D341Med (cell line): ENCODE data around the gene TBC1D8.
A peak's percentile ranks its signal among the peaks of the same experiment; 100 is the strongest.

Experiments used
- DNase-seq: peaks from one replicate; pipeline ENCODE4 v3.0.0; 2012; ENCODE audit warnings: low spot score

TBC1D8 gene

DNA sequence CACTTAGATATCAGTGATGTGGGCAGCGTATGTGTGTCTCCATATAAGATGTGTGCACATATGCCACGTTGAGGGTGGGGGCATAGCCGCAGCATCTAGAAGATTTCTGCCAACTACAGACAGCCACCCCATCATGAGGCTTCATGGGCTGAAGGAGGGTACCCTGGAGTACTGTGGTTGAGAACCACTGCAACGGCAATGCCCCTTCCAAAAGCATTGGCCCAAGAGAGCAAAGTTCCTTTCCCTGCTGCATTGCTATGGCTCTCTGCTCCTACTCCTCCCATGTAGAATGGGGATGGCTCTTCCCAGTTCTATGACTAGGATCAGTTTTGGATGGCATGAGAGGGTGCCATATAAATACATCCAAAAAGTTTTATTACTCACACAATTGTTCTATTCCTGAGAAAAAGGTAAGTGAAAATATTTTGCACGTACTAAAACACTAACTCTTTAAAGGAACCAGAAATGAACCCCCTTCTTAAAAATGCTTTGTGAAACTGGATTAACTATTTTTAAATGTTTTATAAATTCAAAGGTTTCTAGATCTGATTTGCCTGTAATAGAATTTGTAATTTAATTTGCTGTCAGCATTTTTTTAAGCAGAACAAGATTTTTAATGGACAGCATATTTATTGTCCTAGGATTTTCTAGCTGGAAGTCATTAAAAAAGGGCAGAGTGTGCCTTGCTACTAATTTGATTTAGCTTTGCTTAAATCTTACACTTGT lies 153.5 kb downstream of the TBC1D8 start:
- no peak for DNase-seq

DNA sequence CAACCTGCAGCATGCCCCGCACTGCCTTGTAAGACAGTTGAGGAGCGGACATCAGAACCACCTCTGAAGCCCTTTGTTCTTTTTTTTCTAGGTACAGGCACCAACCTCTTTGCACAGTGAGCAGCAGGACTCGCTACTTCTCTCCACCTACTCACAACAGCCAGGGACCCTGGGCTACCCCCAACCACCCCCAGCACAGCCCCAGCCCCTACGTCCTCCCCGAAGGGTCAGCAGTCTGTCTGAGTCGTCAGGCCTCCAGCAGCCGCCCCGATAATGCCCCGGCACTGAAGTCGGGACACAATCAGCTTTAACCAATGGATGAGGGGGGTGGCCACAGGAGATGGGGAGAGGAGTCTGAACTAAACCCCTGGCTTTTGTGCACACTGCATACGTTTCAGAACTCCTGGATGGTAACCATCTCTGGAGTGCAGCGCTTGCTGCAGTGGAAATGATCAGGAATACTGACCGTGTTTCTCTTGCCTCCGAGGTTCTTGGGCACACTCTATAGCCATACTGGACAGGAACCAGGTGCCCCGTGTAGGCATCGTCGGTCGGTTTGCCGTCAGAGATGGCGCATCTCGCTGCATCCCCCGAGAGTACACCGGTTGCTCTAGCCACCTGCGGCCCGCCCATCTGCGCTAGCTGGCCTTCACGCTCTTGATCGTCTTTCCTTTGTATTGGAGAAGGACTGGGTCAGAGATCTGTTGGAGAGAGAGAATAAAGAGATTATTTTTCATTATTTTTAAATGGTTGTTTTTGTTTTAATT lies 155.7 kb downstream of the TBC1D8 start:
- DNase-seq, result no peak

DNA sequence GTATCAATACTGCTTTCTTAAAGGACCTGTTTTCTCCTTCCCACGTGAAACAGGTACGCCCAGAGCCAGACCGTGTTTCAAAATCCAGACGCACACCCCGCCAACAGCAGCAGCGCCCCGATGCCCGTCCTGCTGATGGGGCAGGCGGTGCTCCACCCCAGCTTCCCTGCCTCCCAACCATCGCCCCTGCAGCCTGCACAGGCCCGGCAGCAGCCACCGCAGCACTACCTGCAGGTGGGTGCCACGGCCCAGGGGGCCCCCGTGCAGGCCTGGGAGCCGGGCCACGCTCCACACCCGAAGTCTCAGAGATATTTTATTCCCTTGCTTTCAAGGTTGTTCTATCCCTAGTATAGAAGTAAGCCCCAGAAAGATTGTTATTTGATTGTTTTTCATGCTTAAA lies 157.9 kb downstream of the TBC1D8 start:
- no peak for DNase-seq

- DNase-seq, result no peak
These were observed 158.9 kb downstream of the TBC1D8 start for GRCh38 chr2:100992262-100992661.

GRCh38 chr2:100991404-100991773 lies 159.8 kb downstream of the TBC1D8 start:
- no peak for DNase-seq

- no peak for DNase-seq
These were observed 160.4 kb downstream of the TBC1D8 start for GRCh38 chr2:100990650-100991403.

DNA sequence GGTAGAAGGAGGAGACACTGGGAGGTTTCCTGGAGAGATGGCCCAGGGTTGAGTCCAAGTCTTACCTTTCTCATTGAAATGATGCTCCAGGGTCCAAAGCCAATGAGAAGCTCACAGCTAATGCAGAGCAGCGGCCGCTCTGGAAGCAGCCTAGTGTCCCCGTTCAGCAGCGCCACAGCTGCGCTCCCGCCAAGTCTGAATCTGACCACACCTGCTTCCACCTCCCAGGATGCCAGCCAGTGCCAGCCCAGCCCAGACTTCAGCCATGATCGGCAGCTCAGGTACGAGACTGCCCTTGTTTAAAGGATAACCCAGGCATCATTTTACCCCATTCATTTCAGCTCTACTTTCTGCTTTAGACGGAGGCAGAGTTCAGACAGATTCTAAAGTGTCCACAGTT lies 161.0 kb downstream of the TBC1D8 start:
- DNase-seq, result no peak

DNA sequence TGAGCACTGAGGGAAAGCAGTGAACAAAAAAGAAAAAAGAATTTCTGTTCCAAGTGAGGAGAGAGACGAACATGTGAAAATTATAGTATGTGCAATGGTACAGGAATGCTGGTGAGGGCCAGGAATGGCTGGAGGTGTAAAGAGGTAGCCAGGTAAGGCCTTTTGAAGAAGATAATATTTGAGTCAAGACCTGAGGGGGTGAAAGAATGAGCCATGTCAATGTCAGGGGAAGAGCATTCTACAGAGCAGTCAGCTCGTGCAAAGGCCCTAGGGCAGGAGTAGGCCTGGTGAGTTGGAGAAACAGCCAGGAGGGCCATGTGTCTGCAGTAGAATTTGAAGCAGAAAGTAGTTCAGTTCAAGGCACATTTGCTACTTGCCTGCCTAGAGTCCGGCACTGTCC lies 161.5 kb downstream of the TBC1D8 start:
- DNase-seq, result no peak

DNA sequence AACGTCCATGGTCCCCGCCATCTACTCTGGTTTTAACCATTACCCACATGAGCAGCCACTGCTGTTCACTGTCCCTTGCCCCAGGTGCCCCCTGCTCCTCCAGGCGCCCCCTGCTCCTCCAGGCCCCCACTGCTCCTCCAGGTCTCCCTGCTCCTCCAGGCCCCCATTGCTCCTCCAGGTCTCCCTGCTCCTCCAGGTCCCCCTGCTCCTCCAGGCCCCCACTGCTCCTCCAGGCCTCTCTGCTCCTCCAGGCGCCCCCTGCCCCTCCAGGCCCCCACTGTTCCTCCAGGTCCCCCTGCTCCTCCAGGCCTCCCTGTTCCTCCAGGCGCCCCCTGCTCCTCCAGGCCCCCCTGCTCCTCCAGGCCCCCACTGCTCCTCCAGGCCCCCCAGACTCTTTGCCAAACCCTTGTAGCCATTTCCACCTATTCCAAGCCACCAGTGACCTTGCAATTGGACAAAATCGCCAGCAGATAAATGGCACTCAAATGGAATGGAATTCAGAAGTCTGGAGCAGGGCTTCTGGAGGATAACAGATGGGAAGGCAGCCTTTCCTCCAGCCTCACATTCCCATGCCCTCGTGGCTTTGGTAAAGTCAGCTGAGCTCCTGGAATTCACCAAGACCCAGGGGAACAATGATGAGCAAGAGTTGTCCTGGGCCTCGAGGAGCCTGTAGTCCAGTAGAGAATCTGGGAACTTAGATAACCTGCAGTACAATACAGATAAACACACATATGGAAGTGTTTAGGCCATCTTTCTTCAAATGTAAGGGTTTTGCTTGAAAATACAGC lies 162.4 kb downstream of the TBC1D8 start:
- no peak for DNase-seq

DNA sequence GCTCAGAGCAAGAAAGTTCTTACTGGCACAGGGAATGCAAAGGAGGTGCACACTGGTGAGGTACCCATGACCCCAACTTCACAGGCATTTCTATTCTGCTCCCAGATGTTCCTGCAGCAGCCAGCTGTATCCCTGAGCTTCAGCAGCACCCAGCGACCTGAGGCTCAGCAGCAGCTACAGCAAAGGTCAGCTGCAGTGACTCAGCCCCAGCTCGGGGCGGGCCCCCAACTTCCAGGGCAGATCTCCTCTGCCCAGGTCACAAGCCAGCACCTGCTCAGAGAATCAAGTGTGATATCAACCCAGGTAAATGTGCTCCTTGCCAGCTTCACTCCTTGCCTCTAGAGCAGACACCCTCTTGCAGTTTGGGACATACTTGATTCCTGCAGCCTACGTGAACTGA lies 163.2 kb downstream of the TBC1D8 start:
- DNase-seq, result no peak

GRCh38 chr2:100987536-100987935 lies 163.6 kb downstream of the TBC1D8 start:
- no peak for DNase-seq

- no peak for DNase-seq
These were observed 165.0 kb downstream of the TBC1D8 start for GRCh38 chr2:100986157-100986556.

DNA sequence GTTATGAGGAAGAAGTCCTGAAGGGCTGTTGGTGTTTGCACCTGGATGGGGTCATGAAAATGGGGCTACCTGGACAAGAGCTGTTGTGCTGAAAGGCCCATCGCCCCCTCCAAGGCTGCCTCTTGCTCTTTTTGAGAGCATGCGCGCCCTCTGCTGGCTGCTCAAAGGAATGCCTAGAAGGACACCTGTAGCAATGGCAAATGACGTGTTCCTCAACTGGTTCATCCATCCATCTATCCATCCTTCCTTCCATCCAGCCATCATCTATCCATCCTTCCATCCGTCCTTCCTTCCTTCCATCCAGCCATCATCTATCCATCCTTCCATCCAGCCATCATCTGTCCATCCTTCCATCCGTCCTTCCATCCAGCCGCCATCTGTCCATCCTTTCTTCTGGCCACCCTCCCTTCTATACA lies 166.3 kb downstream of the TBC1D8 start:
- peak; percentile 79 for DNase-seq

DNA sequence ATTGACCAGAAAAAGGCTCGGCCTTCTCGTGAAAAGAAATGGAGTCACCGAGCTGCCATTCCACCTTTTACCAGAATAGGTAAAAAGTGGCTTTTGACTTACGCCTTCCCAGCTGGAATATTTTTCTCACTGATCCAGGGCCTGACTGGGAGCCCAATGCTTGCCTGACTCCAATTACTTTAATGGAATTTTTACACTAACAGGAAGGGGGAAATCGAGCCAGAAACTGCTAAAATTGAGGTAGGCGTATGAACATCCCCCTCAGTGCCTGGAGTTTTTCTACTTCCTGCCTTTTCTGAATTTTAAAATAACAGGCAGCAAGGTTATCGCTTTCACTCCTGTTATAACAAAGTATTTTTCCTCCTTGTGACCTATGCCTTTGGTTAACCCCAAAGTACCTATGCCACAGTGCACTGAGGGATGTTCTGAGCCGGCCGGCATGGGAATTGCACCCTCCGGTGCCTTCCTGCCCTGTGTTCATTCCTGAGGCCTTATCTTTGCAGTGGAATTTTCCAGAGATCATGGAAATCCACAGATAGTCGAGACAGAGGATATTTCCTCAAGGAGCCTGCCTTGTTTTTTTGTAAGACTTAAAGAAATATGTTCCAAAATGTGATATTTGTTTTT lies 167.4 kb downstream of the TBC1D8 start:
- no peak for DNase-seq

GRCh38 chr2:100983201-100983600 lies 168.0 kb downstream of the TBC1D8 start:
- DNase-seq, result no peak

- no peak for DNase-seq
These were observed 168.7 kb downstream of the TBC1D8 start for GRCh38 chr2:100982431-100982861.

DNA sequence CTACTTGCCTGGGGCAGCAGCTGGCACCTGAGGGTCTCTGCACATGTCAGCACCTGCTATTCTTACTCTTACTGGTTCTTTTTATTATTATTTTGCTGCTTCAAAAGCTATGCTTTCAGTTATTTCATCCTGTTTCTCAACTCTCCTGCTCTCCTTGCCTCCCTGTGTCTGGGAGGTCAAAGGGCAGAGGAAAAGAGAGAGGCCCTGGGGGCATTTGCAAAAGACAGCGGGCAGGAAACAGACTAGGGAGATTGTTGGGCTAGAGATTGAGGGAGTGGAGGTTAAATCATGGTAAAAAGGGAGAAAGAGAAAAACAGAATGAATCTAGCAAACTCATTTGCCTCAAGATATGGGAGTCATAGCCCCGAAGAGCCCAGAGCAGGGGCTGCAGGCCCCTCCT lies 170.2 kb downstream of the TBC1D8 start:
- DNase-seq, result no peak

- no peak for DNase-seq
These were observed 171.1 kb downstream of the TBC1D8 start for GRCh38 chr2:100980046-100980445.

GRCh38 chr2:100978582-100979191 lies 172.5 kb downstream of the TBC1D8 start:
- DNase-seq, result no peak

DNA sequence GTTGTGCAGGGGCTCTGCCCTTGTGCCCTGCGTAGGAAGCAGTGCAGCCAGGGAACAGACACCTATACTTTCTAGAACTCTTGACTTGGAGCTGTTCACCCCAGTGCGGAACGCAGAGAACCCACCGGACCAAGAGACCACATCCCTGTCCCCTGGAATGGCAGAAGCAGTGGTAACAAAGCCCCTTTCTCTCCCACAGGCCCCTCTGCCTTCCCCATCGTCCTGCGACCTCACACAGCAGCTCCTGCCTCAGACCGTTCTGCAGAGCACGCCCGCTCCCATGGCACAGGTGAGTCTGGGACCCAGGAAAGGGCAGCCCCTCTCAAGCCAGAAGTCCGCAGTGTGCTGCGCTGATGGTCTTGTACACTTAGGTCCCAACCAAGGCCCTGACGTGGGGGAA lies 173.7 kb downstream of the TBC1D8 start:
- DNase-seq, result no peak
